Kidney (tissue), 14 donors: Measurements from ENCODE around the gene MRPS12. TPM values are rescaled to one million over a fixed set of nuclear protein-coding genes. Genes with fewer than 3 reads are reported as not detected.

Experiments used
- DNase-seq, 5 donors: peaks; one replicate each; pipeline ENCODE4 v3.0.0-alpha.2; 2013 to 2020
- FAIRE-seq: peaks from 2 replicates; lab custom pipeline; 2012; peaks lifted over from hg19 to GRCh38; lab: Jason Lieb, UNC
- H3K27ac ChIP-seq, 2 donors: one replicate each; pipeline ENCODE4 v1.7.0; 2013; ENCODE audit warnings: low read depth in 2 of 2, low read length in 2 of 2, inconsistent platforms in 1 of 2
- H3K27me3 ChIP-seq: one replicate; pipeline ENCODE4 v1.7.1; 2013; ENCODE audit warnings: low read length, inconsistent platforms; ENCODE audit not compliant: control insufficient read depth, insufficient read depth
- H3K36me3 ChIP-seq, 3 donors: one replicate each; pipeline versions ENCODE4 v1.7.0 to v1.7.1; 2013; ENCODE audit warnings: low read length in 3 of 3, control low read depth in 1 of 3, inconsistent platforms in 1 of 3; ENCODE audit not compliant: insufficient read depth in 3 of 3, control insufficient read depth in 2 of 3
- H3K4me1 ChIP-seq, 3 donors: one replicate each; pipeline versions ENCODE4 v1.7.0 to v1.7.1; 2013; ENCODE audit warnings: low read length in 3 of 3, inconsistent platforms in 1 of 3, low read depth in 1 of 3; ENCODE audit not compliant: control insufficient read depth in 2 of 3, insufficient read depth in 2 of 3
- H3K4me3 ChIP-seq, 3 donors: one replicate each; pipeline versions ENCODE4 v1.7.0 to v1.8.1; 2013; ENCODE audit warnings: low read length in 3 of 3, control low read depth in 1 of 3, inconsistent platforms in 1 of 3
- H3K9ac ChIP-seq, 3 donors: one replicate each; pipeline versions ENCODE4 v1.7.0 to v1.7.1; 2013; ENCODE audit warnings: low read length in 3 of 3, control low read depth in 1 of 3, inconsistent platforms in 1 of 3
- H3K9me3 ChIP-seq, 3 donors: one replicate each; pipeline versions ENCODE4 v1.7.0 to v1.7.1; 2013; ENCODE audit warnings: low read length in 3 of 3, control low read depth in 1 of 3, inconsistent platforms in 1 of 3; ENCODE audit not compliant: control insufficient read depth in 2 of 3, insufficient read depth in 1 of 3
- intact Hi-C: fragments of 100-400 bp; cut with DNase I; formaldehyde crosslinking; loops from one replicate; pipeline ENCODE4 v1.11.1; 2022
- polyA plus RNA-seq: library from polyadenylated mRNA; stranded (reverse); fragments of 350-450 nt; fragmentation: Illumina TruSeq; extraction: RNeasy Lipid Tissue Mini Kit (QIAGEN cat#74804); gene quantifications from one replicate; pipeline ENCODE4 v1.2.3, GENCODE V29; 2014; ENCODE audit warnings: low read depth, low replicate concordance; ENCODE audit not compliant: insufficient read depth
- total RNA-seq: library from RNA; stranded (reverse); fragmentation: NEBNext Ultra II Directional; extraction: Animal tissue kit (Norgen Biotek cat#: 25700); gene quantifications from one replicate; pipeline ENCODE4 v1.2.1, GENCODE V29; 2021
- TF ChIP-seq, protein P1 (sequence below): IDR thresholded peaks from 3 replicates; pipeline ENCODE4 v1.5.1; 2012; ENCODE audit warnings: mild to moderate bottlenecking, moderate library complexity, borderline replicate concordance; ENCODE audit not compliant: insufficient read depth; ENCODE audit errors: extremely low read depth
- donor health status: control.
- donor health status: control.
- donor health status: control.
- donor health status: control.
- donor health status: control.
- donor health status: DM: yes; HTN: yes; CAD: no.
- donor health status: Normal renal cell carcinoma (clear cell type).

The MRPS12 gene
- total and polyA plus RNA-seq, 2 donors from 2014 or later = 28.5 to 110 TPM

DNA sequence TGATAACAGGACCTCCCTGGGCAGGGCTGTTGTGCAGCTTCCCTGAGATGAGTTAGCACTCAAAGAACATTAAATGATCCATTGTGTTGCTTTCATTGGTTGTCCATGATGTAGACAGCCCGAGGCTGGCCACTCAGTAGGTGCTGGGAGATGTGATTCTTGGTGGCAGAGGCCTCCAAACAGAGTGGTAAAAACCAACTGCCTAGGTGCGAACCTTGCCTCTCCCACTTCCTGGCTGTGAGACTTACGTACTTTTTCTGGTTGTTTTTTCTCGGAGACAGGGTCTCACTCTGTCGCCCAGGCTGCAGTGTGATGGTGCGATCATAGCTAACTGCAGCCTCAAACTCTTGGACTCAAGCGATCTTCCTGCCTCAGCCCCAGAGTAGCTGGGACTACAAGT is 6.4 kb upstream of the MRPS12 start:
- no peaks in the 10 kb centered on the region for H3K27me3 ChIP-seq
- H3K9ac ChIP-seq = no peak overlapping the region
- no peaks in the 10 kb centered on the region for H3K9me3 ChIP-seq
- no peak for FAIRE-seq
- H3K27ac ChIP-seq = no peak overlapping the region
- H3K4me1 ChIP-seq = no peaks in the 10 kb centered on the region
- TF ChIP-seq, protein P1, sequence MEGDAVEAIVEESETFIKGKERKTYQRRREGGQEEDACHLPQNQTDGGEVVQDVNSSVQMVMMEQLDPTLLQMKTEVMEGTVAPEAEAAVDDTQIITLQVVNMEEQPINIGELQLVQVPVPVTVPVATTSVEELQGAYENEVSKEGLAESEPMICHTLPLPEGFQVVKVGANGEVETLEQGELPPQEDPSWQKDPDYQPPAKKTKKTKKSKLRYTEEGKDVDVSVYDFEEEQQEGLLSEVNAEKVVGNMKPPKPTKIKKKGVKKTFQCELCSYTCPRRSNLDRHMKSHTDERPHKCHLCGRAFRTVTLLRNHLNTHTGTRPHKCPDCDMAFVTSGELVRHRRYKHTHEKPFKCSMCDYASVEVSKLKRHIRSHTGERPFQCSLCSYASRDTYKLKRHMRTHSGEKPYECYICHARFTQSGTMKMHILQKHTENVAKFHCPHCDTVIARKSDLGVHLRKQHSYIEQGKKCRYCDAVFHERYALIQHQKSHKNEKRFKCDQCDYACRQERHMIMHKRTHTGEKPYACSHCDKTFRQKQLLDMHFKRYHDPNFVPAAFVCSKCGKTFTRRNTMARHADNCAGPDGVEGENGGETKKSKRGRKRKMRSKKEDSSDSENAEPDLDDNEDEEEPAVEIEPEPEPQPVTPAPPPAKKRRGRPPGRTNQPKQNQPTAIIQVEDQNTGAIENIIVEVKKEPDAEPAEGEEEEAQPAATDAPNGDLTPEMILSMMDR = no peak
- intact Hi-C loops = no loop called here
- H3K36me3 ChIP-seq = peaks cover 0 to 21% (median 3%) of the 10 kb centered on the region in 3 donors
- DNase-seq = no peak
- no peak overlapping the region for H3K4me3 ChIP-seq

DNA sequence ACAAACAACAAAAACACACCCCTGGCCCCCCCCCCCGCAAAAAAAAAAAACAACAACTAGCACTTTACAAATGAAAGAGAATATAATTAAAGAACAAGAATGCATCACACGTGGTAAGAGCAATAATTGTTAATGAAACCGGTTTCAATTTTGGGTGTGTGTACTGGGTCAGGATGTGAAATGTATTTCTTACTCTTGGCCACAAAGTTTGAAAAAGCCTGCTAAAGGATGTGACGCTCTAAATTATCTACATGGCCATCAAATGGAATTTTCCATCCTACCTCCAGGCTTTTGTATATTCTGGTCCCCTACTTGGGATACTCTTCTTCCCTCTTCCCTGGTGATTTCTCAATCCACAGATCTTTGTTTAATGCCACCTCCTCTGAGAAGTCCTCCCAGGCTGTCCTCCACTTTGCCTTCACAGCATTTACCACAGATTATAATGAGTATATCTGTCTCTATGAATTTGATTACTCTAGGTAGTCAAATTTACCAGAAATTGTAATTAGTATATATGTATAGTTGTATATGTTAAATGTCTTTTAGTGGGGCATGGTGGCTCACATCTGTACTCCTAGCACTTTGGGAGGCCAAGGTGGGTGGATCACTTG is 2.2 kb upstream of the MRPS12 start:
- H3K9me3 ChIP-seq = no peaks in the 10 kb centered on the region
- intact Hi-C loops = no loop called here
- DNase-seq (no peak), FAIRE-seq (no peak)
- no peak overlapping the region for H3K9ac ChIP-seq
- H3K4me1 ChIP-seq = peaks cover 0 to 15% (median 0%) of the 10 kb centered on the region in 3 donors
- no peaks in the 10 kb centered on the region for H3K27me3 ChIP-seq
- H3K36me3 ChIP-seq = peaks cover 0 to 14% (median 8%) of the 10 kb centered on the region in 3 donors
- TF ChIP-seq, protein P1 = no peak
- H3K4me3 ChIP-seq = no peak overlapping the region
- H3K27ac ChIP-seq = no peak overlapping the region

DNA sequence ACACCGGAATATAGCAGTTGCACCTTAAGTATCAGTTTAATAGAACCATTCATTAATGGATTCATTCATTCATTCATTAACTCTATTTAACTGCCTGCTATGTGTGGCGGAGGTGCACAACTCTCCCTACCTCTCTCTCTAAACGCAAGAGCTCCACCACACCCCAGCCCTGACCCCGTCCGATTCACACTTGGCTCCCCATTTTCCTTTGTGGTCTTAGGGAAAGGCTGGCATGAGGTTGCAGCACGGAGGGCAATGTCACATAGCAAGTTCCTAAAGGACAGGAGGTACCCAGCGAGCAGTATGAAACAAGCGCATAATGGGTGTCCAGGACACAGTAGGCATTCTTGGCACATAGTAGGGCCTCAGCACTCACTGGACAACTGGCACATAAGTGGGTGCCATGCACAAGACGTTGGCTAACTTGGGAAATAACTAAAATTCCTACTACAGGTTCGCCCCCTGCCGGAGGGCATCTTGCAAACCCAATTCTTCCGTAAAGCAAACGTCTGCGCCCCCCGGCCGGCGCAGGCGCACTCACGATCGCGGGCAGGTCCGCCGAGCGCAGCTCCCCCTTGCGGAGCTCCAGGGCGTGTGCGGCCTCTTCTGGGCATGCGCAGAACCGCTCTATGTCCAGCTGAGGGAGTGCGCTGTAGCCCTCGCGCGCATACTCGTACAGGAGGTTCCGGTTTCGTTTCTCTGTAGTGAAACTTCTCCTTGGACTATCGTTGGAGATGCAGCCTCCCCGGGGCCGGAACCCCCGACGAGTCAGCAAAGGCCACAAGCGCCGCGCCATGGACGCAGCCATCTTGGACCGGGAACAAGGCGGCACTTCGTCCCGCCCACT is 592 bp upstream of the MRPS12 start, which contains the start of gene SARS2:
Gene SARS2 (minus strand): TSS at position 835 of the 847 bp plus-strand sequence. CDS start 27 bp downstream, at position 808.
- no peak for FAIRE-seq
- Histone ChIP-seq H3K27ac (peak within 1 kb of the TSS; percentile 82 to 91), H3K9me3 (no peaks in the 10 kb centered on the region), H3K27me3 (no peaks in the 10 kb centered on the region), H3K36me3 (peaks cover 0 to 8% (median 7%) of the 10 kb centered on the region in 3 donors), H3K4me3 (peak within 1 kb of the TSS; percentile 78 to 97 (median 96)), H3K9ac (peak within 1 kb of the TSS; percentile 71 to 99 (median 95)), H3K4me1 (peaks cover 0 to 15% (median 0%) of the 10 kb centered on the region in 3 donors)
- TF ChIP-seq, protein P1 = peak; percentile 93
- intact Hi-C loops = no loop called here
- peak; percentile 96 to 98 (median 97) for DNase-seq
